ENCODE data around the gene COL4A1. TPM values are rescaled to one million over a fixed set of nuclear protein-coding genes. Genes with fewer than 3 reads are reported as not detected.

Gene COL4A1
- total RNA-seq, 4 donors from 2014 or later, result 989 to 1,633 (median 1,298) TPM

DNA sequence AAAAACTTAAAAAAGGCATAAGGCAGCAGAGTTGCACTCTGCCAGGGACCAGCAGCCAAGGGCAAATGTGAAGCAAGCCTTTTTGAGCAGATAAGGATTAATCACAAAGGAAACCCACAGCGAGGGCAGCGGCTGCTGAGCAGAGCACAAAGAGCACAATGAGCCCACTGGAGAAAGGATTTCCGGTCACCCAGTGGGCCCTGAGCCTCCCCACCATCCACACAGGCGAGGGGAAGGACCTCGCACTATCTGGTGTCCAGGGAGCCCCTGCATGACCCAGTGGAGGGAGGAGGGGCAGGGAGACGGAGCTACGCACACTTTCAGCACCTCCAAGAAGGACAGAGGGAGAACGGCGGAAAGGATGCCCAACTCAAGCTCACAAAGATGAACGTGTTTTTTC is 40.0 kb downstream of the COL4A1 start:
- TF ChIP-seq, protein P1, sequence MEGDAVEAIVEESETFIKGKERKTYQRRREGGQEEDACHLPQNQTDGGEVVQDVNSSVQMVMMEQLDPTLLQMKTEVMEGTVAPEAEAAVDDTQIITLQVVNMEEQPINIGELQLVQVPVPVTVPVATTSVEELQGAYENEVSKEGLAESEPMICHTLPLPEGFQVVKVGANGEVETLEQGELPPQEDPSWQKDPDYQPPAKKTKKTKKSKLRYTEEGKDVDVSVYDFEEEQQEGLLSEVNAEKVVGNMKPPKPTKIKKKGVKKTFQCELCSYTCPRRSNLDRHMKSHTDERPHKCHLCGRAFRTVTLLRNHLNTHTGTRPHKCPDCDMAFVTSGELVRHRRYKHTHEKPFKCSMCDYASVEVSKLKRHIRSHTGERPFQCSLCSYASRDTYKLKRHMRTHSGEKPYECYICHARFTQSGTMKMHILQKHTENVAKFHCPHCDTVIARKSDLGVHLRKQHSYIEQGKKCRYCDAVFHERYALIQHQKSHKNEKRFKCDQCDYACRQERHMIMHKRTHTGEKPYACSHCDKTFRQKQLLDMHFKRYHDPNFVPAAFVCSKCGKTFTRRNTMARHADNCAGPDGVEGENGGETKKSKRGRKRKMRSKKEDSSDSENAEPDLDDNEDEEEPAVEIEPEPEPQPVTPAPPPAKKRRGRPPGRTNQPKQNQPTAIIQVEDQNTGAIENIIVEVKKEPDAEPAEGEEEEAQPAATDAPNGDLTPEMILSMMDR (IDR thresholded peaks at IDR 0.05; ENCODE audit: low read depth), result no peak

DNA sequence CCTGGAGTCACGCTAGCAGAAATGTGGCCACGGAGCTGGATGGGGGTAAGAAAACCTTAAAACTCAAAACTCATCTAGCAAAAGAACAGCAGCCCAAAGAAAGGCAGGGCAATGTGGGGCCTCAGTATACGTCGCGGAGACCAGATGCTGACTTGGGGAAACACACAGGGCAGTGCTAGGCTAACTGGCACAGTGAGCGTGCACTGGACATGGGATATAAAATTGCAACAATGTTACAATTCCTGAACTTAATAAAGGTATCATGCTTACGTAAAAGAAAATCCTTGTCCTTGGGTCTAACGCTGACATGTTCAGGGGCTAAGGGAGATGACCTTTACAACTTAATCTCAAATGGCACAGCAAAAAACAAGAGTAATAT is 40.5 kb downstream of the COL4A1 start:
- TF ChIP-seq, protein P1 (IDR thresholded peaks at IDR 0.05; ENCODE audit: low read depth), result no peak

DNA sequence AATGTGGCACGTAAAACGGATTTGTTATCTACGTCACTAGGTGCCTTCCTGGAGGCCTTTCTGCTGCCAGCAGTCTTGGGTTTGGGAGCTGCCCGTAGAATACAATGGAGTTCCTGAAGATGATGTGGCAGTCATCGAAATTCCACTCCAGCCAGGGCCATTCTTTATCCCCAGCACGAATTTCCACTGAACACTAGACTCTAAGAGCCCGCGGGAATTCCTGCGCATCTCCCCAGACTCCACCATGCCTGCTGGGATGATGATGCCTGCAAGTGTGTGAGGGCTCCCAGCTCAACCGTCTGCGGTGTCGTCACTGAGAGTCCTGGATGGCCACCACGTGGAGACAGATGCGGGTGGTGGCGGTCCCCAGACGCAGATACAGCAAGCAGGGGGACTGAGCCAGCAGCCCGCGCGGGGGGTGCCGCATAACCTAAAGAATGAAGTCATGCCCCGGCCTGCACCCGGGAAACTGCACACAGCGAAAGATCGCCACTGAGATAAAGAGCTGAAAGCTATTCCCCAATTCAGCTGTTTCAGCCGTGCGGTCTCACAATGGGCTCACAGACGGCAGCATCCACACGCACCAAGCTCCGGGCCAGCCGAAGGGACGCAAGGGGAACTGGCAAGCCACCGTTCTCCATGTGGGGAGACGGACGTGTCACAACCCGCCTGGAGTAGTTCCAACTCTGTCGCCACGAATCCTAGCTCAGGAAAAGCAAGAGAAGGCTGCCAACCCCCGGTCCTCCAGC is 41.1 kb downstream of the COL4A1 start:
- TF ChIP-seq, protein P1 (IDR thresholded peaks at IDR 0.05; ENCODE audit: low read depth), result no peak

DNA sequence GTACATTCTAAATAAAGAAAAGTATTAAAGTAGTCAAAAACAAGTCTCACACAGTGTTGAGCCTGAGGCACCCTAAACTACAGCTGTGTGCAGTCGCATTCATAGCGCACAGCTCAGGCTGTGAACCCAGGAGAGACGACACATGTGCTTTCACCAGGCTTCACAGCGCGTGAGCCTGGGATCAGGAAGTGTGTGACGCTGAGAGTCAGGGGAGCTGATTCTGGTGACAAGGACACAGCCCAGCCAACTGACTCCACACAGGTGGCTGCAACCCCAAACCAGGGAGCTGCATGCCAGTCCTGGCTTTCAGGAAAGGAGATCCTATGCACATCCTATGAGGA is 41.6 kb downstream of the COL4A1 start:
- TF ChIP-seq, protein P1 (IDR thresholded peaks at IDR 0.05; ENCODE audit: low read depth), result no peak

DNA sequence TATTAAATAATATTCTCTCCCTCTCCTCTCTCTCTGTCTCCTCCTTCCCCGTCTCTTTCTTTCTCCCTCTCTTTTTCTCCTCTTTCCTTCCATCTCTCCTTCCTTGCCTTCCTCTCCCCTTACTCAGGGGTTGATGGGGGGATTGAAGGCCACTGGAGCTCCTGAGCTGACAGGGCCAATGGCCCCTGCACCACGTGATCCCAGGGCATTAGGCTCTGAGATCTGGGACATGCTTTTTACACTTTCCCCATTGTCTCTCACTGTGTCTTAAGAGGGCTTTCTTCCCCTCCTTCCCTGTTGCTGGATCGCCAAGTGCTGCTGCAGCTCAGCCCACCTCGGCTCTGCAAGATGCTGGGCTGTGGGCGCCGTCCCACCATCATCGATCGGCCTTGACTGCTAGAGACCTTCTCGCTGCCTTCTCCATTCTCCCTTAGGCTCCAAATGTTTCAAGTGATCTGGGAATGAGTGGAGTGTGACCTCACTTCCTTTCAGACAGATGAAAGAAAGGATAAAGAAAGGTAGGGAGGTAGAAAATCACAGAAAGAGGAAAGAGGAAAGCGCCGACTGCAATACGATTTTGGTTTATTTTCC is 42.2 kb downstream of the COL4A1 start:
- TF ChIP-seq, protein P1 (IDR thresholded peaks at IDR 0.05; ENCODE audit: low read depth), result no peak

DNA sequence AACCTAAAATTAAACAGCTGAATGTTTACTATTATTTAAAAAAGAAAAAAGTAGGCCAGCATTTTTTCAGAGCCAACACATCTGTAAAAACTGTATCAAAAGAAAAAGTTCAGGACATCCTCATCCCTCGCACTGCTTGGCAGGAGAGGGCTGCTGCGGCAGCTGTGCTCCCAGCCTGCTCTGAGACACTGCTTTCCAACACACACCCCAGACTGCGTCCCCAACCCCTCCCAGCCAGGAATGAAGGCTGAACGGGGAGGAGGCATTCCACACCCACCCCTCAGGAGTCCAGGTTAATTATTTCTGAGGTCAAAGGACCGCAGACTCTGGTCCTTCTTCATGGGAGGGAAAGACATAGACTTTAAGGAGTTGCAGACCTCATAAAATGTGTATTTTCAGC is 43.1 kb downstream of the COL4A1 start:
- TF ChIP-seq, protein P1 (IDR thresholded peaks at IDR 0.05; ENCODE audit: low read depth), result no peak

DNA sequence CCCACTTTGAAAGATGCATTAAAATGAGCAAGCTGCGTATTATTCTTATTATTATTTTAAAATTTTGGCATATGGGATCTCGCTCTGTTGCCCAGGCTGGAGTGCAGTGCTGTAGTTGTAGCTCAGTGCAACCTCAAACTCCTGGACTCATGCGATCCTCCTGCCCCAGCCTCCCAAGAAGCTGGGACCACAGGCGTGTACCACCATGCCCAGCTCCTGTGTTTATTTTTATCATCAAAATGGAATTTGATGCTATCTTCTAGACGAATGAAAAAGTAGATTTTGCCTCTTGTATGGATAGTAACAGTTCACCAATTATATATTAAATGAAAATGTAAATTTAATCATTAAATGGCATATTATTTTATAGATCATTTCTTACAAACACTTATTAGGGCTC is 43.6 kb downstream of the COL4A1 start:
- TF ChIP-seq, protein P1 (IDR thresholded peaks at IDR 0.05; ENCODE audit: low read depth), result no peak

Data from subcutaneous adipose tissue (tissue), 4 donors.